Stimulated activated CD4-positive, alpha-beta T cell treated with anti-CD3 and anti-CD28 coated beads, Interleukin-12 subunit alpha, Interleukin-12 subunit beta, amount 100 ng/mL, for 48 hours (primary cell): ENCODE results near the gene C2CD3.
A peak's percentile ranks its signal among the peaks of the same experiment; 100 is the strongest.

ENCODE experiments used
- DNase-seq, 3 donors: peaks; one replicate each; pipeline ENCODE4 v3.0.0-alpha.2; 2020; ENCODE audit warnings: low read depth in 2 of 3, low spot score in 1 of 3

The C2CD3 gene, protein sequence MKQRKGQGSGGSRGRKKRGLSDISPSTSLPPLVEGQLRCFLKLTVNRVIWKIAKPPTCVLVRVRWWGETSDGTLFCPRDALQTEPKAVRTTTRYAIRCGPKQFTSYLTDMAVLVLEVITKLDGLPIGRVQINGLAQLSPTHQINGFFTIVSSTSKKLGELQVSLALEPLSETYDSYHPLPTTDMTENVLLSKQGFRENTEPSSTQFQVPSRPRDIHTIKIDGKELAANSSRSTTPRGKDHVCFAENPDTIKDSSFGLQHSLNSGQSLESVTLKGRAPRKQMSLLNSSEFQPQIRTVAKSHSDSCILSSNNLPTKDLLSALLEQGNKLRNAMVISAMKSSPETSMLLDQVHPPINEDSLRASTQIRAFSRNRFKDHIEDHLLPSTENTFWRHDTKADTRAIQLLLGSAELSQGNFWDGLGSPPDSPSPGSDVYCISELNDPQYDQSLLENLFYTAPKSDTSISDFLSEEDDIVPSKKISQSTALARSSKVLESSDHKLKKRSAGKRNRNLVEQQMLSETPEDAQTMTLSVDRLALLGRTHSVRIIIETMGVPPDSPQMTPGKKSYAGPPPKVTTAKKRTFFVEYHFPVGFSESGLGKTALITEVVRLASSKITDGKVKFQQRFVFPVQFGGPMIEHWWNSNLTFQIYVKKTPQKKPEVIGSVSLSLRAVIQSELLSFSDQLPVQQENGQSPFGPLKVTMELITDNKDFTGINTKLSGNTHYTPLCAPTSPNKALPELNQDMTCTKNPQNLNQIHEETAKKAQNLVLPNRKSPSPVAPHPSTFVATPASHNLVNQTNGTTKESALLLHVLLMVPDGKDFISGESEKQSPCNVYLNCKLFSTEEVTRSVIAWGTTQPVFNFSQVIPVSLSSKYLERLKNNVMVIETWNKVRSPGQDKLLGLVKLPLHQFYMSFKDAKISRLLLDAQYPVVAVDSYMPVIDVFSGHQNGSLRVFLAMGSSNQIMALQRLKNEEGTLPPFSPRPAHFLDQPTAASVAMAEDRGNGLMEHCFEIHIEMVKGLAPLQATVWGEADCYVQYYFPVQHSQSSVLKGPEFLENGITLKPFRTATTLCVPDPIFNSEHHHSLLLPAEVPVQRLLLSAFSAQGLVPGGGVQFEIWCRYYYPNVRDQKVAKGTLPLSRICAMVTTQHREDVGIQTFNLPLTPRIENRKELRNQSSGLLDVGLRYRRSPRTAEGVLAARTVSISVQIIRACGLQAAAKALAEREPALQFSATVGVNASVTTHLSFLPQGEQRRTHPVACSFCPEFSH (N-terminal part only)

DNA sequence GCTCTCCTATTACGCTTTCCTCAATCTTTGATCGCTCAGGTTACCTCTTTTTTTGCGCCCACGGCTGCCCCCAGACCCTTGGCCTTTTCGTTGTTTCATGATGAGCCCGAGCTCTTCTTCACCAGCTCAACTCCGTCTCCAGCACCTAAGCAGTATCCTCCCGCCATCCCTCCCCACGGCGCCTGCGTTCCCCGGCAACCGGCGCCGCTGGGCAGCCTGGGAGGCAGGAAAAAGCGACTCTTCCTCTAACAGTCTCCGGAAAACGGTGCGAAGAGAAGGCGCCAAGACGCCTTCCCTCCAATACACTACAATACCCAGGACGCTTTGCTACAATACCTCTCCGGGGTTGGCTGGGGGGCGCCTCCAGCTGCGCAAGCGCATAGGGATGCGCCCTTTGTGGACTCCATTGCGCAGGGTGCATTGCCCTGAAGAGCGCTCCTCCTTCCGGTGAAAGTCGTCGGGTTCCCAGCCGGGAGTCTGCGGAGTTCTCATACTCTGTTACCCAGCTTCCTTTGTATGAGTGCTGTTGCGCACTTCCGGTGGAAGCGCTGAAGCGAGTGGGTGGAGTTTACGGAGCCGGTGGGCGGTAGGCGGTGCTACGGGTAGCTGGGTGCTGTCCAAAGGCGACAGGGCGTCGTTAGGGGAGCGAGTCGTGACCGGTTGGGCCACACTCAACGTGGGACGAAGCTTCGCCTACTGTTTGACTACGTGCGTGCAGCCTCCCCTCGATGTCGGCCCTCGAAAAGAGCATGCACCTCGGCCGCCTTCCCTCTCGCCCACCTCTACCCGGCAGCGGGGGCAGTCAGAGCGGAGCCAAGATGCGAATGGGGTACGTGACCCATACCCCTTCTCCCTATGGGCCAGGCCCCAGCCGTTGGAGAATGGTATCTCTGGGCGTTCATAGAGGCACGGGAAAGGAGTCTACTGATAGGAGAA is at the start of gene C2CD3, which contains the start of gene PPME1:
Gene C2CD3, minus strand, starts transcription at position 309 of the 936 bp plus-strand sequence. Its CDS starts 210 bp downstream, at position 99.
Gene PPME1, plus strand, starts transcription at position 596 of the 936 bp plus-strand sequence. Its CDS starts 133 bp downstream, at position 729.
- peak; percentile 95 to 98 (median 97) for DNase-seq

DNA sequence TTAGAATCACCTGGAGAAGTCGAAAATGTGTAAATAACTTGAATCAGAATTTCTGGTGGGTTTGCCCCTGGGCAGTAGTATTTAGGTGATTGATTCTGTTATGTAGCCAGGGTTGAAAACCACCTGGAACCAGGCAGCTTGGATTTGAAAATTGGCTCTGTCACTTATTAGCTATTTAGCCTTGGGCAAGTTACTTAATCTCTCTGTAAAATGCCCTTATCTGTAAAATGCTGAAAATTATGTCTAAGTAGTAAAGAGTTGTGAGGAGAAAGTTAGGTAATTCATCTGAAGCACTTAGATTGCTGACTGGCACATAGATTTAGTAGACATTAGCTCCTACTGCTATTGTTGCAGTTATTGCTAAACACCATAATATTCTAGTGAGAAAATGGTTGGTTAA is 49.6 kb upstream of the C2CD3 start:
- no peak for DNase-seq

DNA sequence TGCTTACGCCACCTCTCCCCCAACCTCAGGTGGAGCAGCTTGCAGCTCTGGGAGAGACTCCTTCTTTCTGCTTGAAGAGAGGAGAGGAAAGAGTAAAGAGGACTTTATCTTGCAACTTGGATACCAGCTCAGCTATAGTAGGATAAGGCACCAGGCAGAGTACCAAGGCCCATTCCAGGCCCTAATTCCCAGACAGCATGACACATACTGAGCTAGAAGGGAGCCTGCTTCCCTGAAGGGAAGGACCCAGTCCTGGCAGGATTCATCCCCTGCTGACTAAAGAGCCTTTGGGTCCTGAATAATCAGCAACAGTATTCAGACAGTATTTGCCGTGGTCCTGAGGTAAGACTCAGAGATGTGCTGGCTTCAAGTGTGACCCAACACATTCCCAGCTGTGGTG is 41.7 kb upstream of the C2CD3 start:
- DNase-seq = no peak

DNA sequence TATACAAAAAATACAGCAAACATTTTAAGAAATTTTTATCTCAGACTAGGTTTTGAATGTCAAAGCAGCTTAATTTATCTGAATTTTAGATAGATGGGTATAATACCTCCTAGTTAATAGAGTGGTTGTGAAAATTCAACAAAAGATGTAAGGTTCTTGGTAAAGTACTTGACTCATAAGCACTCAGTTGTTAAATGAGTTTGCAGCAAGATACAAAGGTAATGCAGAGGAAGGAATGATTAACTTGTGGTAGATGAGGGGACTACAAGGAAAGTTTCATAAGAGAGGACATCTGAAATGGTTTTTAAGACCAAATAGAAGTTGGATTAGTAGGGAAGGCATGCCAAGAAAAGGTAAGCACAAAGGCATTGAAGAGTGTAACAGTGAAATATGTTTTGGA is 37.7 kb upstream of the C2CD3 start:
- DNase-seq = no peak

DNA sequence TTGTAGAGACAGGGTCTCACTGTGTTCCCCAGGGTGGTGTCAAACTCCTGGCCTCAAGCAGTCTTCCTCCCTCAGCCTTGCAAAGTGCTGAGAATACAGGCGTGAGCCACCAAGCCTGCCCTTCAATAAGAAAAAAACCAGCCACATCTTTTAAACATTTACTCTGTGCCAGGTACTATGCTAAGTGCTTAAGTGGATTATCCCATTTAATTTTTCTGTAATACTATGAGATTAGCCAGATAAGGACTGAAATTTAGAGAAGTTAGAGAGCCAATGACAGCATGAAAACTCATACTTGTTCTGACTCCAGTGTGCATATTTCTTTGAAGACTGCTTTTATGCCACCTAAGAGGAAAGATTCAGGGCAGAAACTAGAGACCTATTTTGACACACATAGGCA is 35.9 kb upstream of the C2CD3 start:
- no peak for DNase-seq

DNA sequence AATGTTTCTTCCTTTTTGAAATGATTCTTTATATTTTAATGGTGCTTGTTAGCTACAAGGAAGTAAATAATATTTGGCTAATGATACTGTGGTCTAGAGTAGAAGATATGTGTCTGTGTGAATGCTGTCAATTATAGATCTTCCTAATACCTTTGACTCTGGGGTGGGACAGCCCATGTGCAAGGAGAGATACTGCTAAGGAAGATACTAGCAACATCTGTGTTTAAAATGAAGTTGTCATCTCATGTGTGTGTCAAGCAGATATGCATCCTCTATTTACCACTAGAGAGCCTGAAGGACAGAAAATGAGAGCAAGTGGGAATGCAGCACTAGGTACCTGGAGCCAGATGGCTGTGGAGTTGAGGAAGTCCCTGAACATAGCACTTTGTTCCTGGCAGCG is 34.4 kb upstream of the C2CD3 start:
- no peak for DNase-seq

DNA sequence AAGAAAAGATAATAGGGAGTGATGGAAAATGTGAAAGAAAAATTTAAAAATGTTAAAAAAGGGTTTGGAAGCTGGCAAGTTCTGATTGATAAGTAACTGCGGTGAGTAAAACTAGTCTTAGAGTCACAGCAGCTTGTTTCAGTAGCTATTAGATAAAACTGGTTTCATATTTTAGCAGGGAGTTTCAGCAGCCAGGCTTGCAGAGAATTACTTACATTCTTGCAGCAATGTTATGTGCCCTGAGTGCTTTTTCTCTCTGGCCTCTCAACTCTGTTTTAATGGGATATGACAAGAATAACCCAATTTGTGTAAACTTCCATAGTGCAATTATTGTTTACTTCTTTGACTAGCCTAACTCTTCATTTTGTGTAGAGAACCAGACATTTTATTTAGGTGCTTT is 33.9 kb upstream of the C2CD3 start:
- DNase-seq = no peak

DNA sequence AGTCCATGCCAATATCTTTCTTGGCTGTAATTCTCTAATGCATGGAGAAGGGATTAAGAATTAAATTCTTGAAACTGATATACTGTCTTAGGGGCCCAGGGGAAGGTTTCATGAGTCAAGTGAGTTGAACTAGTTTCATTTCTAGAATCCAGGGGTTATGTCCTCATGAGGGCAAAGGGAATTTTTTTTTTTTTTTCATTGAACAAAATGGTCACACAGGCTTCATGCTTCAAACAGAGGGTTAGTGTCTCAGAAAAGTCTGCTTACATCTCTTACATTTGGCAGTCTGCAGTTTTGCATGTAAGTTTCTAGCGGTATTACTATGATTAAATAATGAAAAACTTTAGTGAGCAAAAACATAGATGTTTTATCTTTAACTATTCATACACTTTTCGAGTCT is 33.2 kb upstream of the C2CD3 start:
- DNase-seq = no peak

DNA sequence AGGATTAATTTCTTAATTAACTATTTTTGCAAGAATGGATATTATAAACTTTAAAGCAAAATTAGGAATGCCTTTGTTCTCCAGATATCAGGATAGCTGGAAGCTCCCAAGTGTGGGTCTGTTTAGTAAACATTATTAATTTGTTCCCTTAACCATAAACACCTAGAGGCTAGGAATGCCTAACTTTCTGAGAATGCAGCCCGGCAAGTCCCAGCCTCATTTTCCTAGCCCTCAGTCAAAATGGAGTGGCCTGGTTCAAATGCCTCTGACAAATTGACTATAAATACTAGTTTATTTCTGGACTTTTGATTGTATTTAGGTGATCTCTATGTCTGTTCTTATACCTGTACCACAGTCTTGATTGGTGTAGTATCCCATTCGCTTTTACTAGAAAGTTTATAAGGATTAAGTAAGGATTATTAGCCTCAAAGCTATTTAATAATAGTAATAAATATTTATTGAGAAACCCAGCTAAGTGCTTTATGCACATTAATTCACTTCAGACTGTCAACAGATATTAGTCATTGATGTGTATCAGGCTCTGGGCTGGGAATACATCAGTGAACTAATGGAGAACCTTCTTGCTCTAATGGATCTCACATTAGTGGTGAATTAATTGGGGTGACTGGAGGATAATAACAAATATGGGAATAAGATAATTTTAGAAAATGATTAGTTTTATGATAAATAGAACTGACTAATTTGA is 26.1 kb upstream of the C2CD3 start:
- no peak for DNase-seq

DNA sequence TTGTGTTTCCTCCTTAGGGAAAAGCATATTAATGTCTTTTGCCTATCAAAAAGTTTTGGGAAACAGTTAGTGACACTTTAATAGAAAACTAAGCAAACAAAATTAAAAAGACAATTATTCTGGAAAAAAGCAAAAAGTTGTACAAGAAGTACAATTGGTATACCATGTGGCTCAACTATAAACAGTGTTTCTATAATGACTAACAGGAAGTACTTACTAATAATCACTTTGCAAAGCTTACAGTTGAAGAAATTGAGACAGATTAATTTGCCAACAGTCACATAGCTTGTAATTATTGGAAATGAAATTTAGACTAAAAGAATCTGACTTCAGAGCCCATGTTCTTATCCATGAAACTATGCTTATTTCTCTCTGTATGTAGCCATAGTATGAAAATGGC is 25.0 kb upstream of the C2CD3 start:
- DNase-seq = no peak

DNA sequence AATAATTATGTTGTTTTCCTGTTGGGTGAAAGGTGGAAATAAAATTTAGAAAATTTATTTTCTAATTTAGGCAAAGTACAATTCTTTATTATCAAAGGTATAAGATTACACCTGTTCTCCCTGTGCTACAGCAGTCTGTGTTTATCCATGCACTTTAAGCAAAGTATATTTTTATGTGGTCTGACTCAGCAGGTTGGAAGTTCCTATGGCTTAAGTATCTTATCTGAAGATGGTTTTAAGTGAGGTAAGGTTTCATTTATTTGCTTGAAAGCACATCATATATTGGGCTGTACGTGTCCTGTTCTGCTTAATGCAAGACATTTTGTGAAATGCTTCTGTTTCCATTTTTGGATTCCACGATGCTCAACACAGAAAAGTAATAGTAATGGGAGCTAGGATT is 14.9 kb upstream of the C2CD3 start:
- DNase-seq = no peak

DNA sequence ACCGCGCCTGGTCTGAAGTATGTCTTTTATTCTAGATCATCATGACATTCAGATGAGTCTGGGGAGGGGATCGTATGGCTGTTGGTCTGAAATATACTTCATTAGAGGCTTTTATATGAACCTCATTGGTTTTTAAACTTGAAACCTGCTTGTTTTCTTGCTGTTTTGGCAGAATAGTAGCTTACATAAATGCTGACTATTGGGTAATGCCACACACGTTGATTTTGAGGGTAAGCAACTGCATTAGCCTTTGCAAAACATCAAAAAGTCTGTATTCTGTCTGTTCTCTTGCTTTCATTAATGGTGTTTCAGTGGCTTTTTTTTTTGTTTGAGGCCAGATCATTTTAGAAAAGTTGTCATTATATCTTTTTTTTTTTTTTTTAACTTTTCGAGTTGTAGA is 14.5 kb upstream of the C2CD3 start:
- DNase-seq = no peak

DNA sequence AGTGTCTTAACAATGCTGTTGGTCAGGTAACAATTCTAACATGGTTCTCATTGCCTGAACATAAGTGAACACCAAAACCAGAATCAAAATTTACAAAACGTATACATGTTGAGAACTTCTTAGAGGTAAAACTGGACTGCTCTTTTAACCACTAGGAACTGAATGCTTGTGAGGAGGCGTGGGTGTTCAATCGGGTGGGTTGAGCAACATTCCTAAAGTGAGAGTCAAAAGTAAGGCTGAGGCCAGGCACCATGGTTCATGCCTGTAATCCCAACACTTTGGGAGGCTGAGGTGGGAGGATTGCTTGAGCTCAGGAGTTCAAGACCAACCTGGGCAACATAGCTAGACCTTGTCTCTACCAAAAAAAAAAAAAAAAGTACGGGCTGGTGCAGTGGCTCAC is 11.8 kb upstream of the C2CD3 start:
- DNase-seq = no peak

DNA sequence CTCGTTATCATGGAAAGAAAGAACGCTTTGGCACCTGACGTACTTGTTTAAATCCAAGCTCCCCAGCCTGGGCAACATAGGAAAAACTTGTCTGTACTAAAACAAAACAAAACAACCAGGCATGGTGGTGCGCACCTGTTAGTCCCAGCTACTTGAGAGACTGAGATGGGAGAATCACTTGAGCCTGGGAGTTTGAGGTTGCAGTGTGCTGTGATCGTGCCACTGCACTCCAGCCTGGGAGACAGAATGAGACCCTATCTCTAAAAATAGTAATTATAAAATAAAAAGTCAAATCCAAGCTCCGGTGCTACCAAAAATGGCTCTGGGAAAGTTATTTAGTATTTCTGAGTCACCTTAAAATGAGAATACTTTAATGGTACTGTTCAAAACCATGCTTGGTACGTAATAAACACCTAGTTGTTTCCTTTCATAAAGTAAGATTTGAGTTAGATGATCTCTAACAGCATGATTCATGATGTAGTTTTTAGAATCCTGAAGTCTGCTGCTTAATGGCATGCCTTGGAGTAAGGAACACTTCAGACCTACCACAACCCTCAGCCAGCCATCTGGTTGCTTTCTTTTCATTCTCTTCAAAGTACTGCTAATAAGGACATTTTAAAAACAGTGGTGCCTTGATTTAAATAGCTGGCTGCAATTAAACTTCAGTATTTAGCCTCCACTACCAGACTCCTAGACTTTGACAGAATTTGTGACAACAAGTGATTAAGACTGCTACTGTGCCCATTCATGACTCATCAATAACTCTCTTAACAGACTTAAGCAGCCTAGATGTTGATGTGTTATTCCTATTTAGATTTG is 8.6 kb upstream of the C2CD3 start:
- DNase-seq = no peak

DNA sequence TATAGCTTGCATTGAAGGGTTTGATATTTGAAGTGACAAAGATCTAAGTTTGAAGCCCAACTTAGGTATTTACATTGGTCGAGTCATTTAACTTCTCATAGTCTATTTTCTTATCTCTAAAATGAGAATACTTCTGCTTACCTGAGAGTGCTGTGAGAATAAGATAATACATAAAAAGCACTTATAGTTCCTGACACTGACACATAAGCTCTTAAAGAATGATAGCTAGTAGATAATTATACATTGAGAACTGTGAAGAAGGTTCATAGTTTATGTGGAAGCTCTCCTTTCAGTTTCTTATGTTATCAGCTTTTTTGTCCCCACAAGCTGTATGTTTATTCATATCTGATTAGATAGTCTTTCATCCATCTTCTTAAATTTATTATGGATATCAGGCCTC is 5.1 kb upstream of the C2CD3 start:
- no peak for DNase-seq

DNA sequence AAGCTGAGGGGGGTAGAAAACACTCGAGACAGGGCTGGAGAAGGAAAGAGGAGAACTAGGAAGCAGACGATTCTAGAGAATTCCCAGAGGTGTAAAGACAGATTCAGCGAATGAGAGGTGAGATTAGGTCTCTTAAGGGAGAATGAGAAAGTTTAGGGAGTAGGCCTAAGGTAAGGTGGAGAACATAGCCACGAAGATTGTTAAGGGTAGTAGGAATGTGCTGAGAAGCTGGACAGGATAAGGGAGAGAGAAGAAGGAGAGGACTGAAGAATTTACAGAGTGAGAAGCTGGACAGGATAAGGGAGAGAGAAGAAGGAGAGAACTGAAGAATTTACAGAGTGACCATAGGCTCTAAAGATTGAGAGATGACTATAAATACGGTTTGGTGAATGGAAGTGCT is 1.2 kb upstream of the C2CD3 start:
- no peak for DNase-seq

DNA sequence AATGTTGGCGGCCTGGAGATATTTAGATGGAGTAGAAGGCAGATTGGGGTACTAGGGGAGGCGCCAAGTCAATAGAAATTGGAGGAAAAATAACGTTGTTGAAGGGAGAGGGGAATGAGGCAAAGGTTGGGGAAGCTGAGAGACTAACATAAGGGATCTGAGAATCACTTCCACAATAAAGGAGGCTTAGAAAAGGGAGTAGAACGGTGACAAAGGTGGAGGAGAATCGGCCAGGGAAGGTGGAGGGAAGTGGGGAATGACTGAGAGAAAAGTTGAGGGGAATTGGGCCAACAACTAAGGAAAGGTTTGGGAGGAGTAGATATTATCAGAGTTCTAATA is 797 bp upstream of the C2CD3 start:
- no peak for DNase-seq

DNA sequence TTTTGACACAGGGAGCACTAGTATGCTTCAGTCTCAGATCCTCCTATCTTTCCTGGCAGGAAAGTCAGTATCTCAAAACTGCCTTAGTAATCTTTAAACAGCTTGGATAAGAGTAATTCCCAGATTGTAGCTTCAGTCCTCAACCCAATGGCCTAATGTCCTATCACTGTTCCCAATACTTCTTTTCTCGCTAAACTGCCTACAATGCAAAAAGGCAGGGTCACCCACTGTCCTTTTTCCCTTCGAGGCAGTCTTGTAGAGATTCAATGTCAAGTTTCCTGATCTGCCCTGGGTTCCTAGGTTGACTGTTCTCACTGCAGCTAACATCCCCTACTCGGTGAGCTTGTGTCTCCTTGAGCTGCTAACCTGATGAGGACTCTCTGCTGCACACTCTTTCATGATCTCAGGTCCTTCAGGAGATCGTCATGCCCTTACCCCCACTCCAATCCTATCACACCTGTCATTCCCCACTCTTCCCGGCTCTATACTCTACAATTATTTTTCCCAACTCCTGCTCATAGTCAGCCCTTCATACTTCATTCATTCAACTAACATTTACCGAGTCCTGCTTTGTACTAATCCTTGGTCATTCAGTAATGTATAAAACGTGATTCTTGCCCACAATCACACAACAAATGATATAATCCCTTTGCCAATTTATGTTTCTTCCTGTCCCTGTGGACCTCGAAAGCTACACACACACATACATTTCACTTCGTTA is 904 bp downstream of the C2CD3 start:
- no peak for DNase-seq
